GM12874 (cell line): Measurements from ENCODE around the gene PRR23C.

Experiments
- CTCF ChIP-seq: IDR thresholded peaks from 2 replicates; pipeline ENCODE4 v1.5.1; 2011; ENCODE audit warnings: low read depth, mild to moderate bottlenecking, control low read depth, low read length, moderate library complexity; ENCODE audit not compliant: insufficient read depth

Gene PRR23C

DNA sequence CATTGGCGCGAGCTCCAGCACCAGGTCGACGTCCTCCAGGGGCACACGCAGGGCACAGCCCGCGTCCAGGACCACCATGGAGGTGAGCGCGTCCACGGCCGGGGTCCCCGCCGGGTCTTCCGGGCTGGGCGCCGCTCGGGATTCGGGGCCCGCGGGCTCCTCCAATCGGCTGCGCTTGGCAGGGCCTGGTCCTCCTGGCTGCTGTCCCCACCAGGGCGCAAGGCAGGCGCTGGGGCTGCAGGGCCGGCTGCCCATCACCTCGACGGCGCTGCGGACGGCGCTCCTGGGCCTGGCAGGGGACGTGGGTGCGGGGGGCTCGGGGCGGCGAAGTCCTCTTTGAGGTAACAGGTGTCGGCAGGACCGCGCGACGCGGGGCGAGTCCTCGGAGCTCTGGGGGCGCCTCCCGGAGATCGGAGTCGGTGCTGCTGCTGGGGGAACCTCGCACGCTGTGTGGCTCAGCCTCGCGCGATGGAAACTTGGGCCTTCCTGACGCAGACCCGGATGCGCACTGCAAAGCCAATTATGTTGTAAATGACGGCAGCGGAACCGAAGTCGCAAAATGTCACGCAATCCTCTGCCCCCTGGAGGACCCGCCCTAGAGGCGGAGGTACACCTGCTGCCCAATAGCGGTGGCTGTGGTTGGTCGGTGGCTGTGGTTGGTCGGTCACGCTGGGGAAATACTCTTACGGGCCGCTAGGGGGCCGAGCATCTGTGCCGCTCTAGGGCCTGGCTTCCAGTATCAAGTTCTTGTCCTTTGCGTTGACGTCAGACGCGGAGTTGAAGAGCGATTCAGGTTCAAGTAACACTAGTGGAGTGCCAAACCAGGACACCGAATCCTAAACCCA, at the start of gene PRR23C:
Gene PRR23C, minus strand, starts transcription at position 527 of the 845 bp plus-strand sequence. Its CDS starts 272 bp downstream, at position 255.
- peak; percentile 12; the same call in 1 of the 2 replicates for TF ChIP-seq CTCF

DNA sequence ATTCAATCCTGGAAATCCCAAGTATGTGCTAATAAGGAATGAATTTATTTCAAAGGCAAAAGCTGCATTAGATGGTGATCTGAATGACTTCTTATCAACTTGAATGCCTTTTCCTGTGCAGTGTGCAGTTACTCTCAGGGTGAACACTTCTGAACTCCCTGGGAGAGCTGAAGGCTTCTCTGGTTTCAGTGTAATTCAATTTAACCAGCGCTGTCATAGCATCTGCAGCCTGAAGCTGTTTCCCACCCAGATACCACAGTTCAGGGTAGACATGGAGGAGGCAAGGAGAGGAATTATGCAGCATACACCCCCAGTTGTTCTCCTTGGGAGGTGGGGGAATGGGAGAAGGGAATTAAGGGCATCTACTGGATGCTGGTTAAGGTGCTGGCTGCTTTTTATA, 49.1 kb upstream of the PRR23C start:
- TF ChIP-seq CTCF, result no peak

GRCh38 chr3:139088462-139089324, 44.0 kb upstream of the PRR23C start:
- no peak for TF ChIP-seq CTCF

- TF ChIP-seq CTCF, result no peak
Measured at GRCh38 chr3:139087621-139088020, 42.9 kb upstream of the PRR23C start.

GRCh38 chr3:139084176-139084575, 39.5 kb upstream of the PRR23C start:
- TF ChIP-seq CTCF, result no peak

DNA sequence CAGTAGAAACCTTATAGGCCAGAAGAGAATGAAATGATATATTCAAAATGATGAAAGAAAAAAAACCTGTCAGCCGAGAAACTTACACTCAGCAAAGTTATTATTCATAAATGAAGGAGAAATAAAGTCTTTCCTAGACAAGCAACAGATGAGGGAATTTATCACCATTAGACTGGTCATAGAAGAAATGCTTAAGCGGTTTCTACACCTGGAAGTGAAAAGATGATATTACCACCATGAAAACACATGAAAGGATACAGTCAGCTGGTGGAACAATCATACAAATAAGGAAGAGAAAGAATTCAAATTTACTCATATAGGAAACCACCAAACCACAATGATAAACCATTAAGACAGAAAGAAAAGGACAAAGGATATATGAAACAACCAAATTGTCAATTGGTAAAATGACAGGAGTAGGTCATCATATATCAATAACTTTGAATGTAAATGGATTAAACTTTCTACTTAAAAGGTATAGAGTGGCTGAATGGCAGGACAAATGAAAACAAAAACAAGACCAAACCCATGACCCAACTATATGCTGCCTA, 29.9 kb upstream of the PRR23C start:
- TF ChIP-seq CTCF, result no peak

DNA sequence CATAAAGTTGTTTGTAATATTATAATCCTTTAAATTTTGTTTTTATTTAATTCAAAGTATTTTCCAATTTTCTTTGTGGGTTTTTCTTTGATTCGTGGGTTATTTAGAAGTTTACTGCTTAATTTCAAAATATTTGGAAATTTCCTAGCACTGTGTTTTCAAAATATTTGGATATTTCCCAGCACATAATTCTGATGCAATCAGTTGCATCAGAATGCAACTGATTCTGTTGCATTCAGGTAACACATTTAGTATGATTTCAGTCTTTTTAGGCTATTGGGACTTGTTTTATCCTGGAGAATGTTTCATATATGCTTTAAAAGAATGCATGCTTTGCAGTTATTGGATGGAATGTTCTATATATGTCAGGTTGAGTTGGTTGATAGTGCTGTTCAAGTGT, 18.2 kb upstream of the PRR23C start:
- TF ChIP-seq CTCF, result no peak
